Measurements from ENCODE around the gene SORCS2. TPM values are rescaled to one million over a fixed set of nuclear protein-coding genes. Genes with fewer than 3 reads are reported as not detected.
A peak's percentile ranks its signal among the peaks of the same experiment; 100 is the strongest.

The SORCS2 gene
- total RNA-seq, 4 donors from 2014 or later, result 2.0 to 7.4 (median 3.6) TPM

- H3K4me3 ChIP-seq, result no peak overlapping the region
- no CpG with 5 or more reads among the region's 1 CpG for WGBS, 2 donors (ENCODE audit: low coverage in 1 of 2)
- no peak for ATAC-seq
- H3K27ac ChIP-seq, result peak overlapping the region; percentile 35 to 82 (median 63)
- H3K27me3 ChIP-seq, result no peaks in the 10 kb centered on the region
- H3K9me3 ChIP-seq, result peaks cover 0 to 32% (median 0%) of the 10 kb centered on the region in 3 donors
- H3K36me3 ChIP-seq, result no peaks in the 10 kb centered on the region
- H3K4me1 ChIP-seq, result peaks cover 0 to 34% (median 4%) of the 10 kb centered on the region in 3 donors
- TF ChIP-seq EP300 (IDR thresholded peaks at IDR 0.05) (no peak), POLR2A (IDR thresholded peaks at IDR 0.05) (no peak), POLR2AphosphoS5 (IDR thresholded peaks at IDR 0.05) (no peak), CTCF (IDR thresholded peaks at IDR 0.05) (no peak)
Observed at GRCh38 chr4:7411491-7411890, 219.2 kb downstream of the SORCS2 start.

GRCh38 chr4:7411896-7412553, 219.7 kb downstream of the SORCS2 start:
- Histone ChIP-seq H3K27ac (peak overlapping the region in 3 of 4 donors; percentile 35 to 82 (median 74)), H3K4me3 (no peak overlapping the region), H3K9me3 (peaks cover 0 to 29% (median 0%) of the 10 kb centered on the region in 3 donors), H3K27me3 (no peaks in the 10 kb centered on the region), H3K4me1 (peaks cover 0 to 34% (median 4%) of the 10 kb centered on the region in 3 donors), H3K36me3 (no peaks in the 10 kb centered on the region)
- no peak for TF ChIP-seq POLR2AphosphoS5 (IDR thresholded peaks at IDR 0.05)
- TF ChIP-seq POLR2A (IDR thresholded peaks at IDR 0.05), result no peak
- TF ChIP-seq EP300 (IDR thresholded peaks at IDR 0.05), result no peak
- no peak for TF ChIP-seq CTCF (IDR thresholded peaks at IDR 0.05)
- no peak for ATAC-seq
- WGBS, 2 donors (ENCODE audit: low coverage in 1 of 2), result 13 to 31% methylated on average over 1 to 9 of the region's 12 CpGs

- Histone ChIP-seq H3K36me3 (no peaks in the 10 kb centered on the region), H3K4me3 (no peak overlapping the region), H3K9me3 (peaks cover 0 to 24% (median 0%) of the 10 kb centered on the region in 3 donors), H3K27me3 (no peaks in the 10 kb centered on the region), H3K4me1 (peaks cover 0 to 34% (median 4%) of the 10 kb centered on the region in 3 donors), H3K27ac (peak overlapping the region in 3 of 4 donors; percentile 13 to 82 (median 74))
- no peak for TF ChIP-seq CTCF (IDR thresholded peaks at IDR 0.05)
- TF ChIP-seq POLR2AphosphoS5 (IDR thresholded peaks at IDR 0.05), result no peak
- no peak for TF ChIP-seq POLR2A (IDR thresholded peaks at IDR 0.05)
- TF ChIP-seq EP300 (IDR thresholded peaks at IDR 0.05), result no peak
- ATAC-seq, result no peak
- 82 to 90% methylated on average over 2 of the region's 4 CpGs for WGBS, 2 donors (ENCODE audit: low coverage in 1 of 2)
Observed at GRCh38 chr4:7412554-7412912, 220.2 kb downstream of the SORCS2 start.

DNA sequence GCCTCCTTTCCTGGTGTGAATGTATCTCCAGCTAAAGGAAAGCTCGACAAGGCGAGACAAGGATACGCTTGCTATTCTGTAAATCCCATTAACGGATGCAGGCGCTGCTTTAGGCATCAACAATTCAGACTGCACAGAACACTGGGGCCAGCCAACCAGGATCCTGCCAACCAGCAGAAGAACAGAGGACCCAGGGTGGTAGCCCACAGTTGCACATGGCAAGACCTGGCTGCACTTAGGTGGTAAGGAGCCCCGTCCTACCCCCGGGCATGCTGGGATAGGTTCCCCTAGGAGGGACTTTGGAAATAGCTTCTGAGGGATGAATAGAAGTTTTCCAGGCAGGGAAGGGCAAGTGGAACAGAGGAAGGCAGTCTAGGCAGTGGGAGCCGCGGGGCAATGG, 221.7 kb downstream of the SORCS2 start:
- Histone ChIP-seq H3K4me3 (no peak overlapping the region), H3K27me3 (no peaks in the 10 kb centered on the region), H3K36me3 (no peaks in the 10 kb centered on the region), H3K9me3 (peaks cover 0 to 10% (median 0%) of the 10 kb centered on the region in 3 donors), H3K27ac (peak overlapping the region in 1 of 4 donors; percentile 9), H3K4me1 (peaks cover 0 to 34% (median 4%) of the 10 kb centered on the region in 3 donors)
- WGBS, 2 donors (ENCODE audit: low coverage in 1 of 2), result 77 to 85% methylated on average over 6 to 9 of the region's 9 CpGs
- ATAC-seq, result no peak
- TF ChIP-seq EP300 (IDR thresholded peaks at IDR 0.05), result no peak
- no peak for TF ChIP-seq CTCF (IDR thresholded peaks at IDR 0.05)
- no peak for TF ChIP-seq POLR2AphosphoS5 (IDR thresholded peaks at IDR 0.05)
- no peak for TF ChIP-seq POLR2A (IDR thresholded peaks at IDR 0.05)
